DMS53 treated with DMSO at 0.1 percent for 48 hours (cell line): ENCODE results near the gene ZFAND6.
"Not testable (repeated sequence)": the region's sequence is repeated elsewhere in the genome, so short reads cannot be mapped to it uniquely, and the experiment has no call there.

Experiments used
- DNase-seq: peaks from one replicate; lab custom pipeline; 2025; ENCODE audit not compliant: unreplicated experiment; lab: John Stamatoyannopoulos, UW

The ZFAND6 gene

DNA sequence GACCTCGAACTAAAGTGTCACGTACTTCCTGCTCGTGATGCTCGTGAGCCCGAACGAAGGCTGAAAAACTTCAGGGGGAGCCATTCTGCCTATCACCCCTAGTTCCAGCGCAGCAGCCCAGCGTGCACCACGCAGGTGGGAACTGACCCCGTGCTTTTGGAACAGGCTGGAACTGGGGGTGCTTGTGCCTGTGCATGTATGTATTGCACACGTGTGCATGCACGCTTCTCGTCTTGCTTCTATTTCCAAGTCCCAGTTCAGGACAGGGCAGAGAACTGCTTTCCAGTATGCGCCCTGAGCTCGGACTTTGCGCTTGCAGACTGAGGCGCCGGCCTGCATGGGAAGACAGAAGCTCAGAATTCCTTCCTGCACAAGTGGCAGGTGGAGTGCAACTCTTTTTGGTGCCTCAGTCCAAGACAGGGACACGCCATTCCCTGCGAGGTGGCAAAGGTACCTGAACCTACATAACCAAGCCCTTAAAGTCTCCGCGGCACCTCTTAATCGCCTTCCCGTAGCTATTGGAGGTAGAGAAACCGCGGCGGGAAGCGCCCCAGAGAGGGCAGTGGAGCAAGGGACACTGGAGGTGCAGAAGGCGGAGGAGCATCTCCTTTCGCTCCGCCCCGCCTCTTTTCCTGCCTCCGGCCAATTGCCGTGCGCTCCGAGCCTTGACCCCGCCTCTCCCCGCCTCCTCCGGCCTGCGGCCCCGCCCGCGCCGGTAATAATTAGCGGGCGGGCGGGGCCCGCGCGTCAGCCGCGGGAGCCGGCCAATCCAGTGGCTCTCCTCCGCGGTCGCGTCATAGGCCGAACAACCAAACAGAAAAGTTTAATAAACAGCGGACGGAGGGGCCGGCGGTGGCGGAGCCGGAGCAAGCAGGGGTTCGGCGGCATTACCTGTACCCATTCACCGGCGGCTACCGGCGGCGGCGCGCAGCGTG is at the start of gene ZFAND6:
ZFAND6 (plus strand) TSS at position 826 of the 935 bp plus-strand sequence. CDS start 60,669 bp downstream, outside the sequence.
- peak; percentile 81 for DNase-seq

DNA sequence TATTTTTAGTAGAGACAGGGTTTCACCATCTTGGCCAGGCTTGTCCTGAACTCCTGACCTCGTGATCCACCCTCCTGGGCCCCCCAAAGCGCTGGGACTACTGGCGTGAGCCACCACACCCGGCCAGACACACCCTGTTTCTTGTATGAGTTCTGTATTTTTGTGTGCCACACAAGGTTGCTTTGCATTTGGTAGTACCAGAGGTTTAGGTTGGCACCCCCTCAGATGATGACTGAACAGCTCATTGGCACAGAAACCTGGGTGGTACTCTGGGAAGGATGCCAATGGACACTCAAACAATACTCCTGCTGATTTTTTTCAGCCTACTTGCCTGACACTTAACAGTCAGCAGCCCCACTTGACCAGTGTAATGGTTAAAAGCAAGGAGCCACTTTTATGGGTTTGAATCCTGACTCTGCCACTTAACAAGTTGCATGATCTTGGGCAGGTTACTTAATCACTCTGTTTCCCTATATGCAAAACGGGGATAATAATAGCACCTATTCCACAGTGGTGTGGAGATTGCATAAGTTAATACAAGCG is 49.3 kb upstream of the ZFAND6 start:
- DNase-seq, result no peak

DNA sequence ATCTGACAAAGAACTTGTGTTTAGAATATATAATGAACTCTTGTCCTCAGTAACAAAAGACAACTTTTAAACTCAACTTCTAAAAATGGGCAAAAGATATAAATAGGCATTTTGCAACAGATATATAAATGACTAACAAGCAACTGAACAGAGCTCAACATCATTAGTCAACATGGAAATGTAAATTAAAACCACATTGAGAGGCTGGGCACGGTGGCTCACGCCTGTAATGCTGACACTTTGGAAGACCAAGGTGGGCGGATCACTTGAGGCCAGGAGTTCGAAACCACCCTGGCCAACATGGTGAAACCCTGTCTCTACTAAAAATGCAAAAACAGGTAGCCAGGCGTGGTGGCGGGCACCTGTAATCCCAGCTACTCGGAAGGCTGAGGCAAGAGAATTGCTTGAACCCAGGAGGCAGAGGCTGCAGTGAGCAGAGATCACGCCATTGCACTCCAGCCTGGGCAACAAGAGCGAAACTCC is 48.4 kb upstream of the ZFAND6 start:
- DNase-seq, result not testable (repeated sequence)

DNA sequence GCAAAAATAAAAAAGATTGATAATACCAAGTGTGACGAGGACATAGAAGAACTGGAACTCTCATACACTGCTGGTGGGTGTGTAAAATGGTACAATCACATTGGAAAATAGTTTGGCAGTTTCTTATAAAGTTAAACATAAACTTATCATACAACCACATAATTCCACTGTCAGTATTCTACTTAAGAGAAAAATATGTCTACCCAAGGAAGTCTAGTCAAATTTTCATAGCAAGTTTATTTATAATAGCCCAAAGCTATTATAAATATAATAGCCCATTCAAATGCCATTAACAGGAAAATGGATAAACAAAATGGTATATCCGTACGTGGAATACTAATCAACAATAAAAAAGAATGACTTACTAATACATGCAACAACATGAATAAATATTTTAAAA is 47.9 kb upstream of the ZFAND6 start:
- DNase-seq, result no peak

DNA sequence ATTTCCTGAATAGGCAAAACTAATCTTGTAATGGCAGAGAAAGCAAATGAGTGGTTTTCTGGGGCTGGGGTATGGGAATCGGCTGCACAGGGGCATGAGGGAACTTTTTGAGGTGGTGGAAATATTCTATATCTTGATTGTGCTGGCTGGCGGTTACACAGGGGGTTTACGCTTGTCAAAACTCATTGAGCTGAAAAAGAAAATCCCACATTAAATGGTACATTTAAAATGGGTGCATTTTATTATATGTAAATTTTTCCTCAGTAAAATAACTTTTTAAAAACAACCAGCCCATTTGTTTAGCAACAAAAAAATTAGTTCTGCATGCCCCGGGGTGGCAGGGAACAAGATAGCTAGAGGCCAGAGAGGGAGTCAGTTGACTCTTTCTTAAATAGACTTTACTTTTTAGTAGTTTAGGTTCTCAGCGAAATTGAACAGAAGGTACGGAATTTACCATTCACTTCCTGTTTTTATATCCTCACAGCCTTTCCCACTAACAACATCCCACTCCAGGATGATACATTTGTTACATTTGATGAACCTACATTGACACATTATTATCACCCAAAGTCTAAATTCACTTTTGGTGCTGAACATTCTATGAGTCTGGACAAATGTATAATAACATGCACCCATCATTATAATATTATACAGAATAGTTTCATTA is 47.3 kb upstream of the ZFAND6 start:
- DNase-seq, result no peak

DNA sequence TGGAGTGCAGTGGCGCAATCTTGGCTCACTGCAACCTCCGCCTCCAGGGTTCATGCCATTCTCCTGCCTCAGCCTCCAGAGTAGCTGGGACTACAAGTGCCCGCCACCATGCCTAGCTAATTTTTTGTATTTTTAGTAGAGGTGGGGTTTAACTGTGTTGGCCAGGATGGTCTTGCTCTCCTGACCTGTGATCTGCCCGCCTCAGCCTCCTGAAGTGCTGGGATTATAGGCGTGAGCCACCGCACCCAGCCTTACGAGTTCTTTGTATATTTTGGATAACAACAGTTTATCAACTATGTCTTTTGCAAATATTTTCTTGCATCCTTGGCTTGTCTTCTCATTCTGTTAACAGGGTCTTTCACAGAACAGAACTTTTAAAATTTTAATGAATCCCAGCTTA is 45.3 kb upstream of the ZFAND6 start:
- DNase-seq, result not testable (repeated sequence)

DNA sequence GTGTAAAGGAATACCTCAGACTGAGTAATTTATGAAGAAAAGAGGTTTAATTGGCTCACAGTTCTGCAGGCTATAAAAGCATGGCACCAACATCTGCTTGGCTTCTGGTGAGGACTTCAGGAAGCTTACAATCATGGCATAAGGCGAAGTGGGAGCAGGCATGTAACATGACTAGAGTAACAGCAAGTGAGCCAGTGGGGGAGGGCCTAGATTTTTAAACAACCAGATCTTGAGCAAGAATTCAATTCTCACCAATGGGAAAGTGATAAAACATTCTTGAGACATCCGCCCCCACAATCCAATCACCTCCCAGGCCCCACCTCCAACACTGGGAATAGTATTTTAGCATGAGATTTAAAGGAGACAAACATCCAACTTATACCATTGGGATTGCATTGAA is 44.3 kb upstream of the ZFAND6 start:
- no peak for DNase-seq

DNA sequence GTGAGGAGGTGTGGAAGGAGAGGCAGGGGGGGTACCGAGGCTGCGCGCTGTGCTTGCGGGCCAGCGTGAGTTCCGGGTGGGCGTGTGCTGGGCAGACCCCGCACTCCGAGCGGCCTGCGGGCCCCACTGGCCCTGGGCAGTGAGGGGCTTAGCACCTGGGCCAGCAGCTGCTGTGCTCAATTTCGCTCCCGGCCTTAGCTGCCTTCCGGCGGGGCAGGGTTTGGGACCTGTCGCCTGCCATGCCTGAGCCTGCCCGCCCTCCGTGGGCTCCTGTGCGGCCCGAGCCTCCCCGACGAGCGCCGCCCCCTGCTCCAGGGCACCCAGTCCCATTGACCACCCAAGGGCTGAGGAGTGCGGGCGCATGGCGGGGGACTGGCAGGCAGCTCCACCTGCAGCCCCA is 43.0 kb upstream of the ZFAND6 start:
- not testable (repeated sequence) for DNase-seq

DNA sequence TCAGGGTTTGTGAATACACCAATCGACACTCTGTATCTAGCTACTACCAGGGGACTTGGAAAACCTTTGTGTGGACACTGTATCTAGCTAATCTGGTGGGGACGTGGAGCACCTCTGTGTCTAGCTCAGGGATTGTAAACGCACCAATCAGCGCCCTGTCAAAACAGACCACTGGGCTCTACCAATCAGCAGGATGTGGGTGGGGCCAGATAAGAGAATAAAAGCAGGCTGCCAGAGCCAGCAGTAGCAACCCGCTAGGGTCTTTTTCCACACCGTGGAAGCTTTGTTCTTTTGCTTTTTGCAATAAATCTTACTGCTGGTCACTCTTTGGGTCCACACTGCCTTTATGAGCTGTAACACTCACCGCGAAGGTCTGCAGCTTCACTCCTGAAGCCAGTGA is 42.3 kb upstream of the ZFAND6 start:
- DNase-seq, result not testable (repeated sequence)

DNA sequence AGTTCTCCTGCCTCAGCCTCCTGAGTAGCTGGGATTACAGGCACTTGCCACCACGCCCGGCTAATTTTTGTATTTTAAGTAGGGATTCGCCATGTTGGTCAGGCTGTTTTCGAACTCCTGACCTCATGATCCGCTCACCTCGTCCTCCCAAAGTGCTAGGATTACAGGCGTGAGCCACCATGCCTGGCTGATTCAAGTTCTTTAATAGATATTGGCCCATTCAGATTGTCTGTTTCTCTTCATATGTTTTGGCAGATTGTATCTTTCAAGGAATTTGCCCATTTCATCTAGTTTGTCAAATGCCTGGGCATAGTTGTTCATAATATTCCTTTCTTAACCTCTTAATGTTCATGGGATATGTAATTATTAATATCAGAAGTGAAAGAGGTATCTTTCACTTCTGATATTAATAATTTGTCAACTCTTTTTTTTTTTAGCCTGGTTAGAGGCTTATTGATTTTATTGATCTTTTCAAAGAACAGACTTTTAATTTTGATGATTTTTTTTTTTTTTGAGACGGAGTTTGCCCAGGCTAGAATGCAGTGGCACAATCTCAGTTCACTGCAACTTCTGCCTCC is 40.2 kb upstream of the ZFAND6 start:
- DNase-seq, result no peak

DNA sequence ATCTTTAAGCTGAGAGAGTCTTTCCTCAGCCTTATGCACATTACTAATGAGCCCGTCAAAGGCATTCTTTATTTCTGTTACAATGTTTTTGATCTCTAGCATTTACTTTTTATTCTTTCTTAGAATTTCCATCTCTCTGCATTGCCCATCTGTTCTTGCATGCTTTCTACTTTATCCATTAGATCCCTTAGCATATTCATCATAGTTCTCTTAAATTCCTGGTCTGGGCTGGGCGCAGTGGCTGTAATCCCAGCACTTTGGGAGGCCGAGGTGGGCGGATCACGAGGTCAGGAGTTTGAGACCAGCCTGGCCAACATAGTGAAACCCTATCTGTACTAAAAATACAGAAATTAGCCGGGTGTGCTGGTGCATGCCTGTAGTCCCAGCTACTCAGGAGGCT is 39.3 kb upstream of the ZFAND6 start:
- DNase-seq, result not testable (repeated sequence)

DNA sequence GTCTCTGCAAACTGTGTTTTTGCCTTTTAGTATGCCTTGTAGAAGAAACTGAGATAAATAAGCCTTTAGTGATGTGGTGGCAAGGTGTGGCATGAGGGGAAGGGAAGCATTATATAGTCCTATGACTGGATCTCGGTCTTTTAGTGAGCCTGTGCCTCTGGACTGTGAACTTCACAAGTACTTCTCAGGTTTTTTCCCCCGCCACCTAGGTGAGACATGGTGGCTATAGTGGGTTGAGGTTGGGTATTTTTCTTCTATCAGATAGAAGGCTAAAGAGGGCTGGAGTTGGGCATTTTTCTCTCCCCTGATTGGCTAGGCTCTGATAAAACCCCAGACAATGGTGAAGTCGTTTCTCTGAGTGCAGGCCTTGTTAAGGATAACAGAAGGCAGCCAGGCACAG is 38.7 kb upstream of the ZFAND6 start:
- no peak for DNase-seq

DNA sequence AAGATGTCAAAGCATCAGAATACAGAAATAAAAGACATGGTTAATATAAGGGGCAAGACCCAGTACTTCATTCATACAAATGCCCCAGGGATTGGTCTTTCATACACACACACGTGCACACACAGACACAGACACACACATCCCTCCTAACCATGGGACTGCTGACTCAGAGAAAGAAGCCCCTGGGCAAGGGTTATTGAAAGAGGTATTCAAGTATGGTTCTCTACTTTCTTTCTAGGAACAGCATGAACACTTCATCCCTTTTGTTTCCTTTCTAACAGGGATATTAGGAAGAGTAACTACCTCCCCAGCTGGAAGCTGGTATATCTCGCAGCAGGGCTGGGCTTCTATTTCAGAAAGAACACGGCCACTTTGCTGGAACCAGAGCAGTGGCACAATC is 33.2 kb upstream of the ZFAND6 start:
- no peak for DNase-seq

DNA sequence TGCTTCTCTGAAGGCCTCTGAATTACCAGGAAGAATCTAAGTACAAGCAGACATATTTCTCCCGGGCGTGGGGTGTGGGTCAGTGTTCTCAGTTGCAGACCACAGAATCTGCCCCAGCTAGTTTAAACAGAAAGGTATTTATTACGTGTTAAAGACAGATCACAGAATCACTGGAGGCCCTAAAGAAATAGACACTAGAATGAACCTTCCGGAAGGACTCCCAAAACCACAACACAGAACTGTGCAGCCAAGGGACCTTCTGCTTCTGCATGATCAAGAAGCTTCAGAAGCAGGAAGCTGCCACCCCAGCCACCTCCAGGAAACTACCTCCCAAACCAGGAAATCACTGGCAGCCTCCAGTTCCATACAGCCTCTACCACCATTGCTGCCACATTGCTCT is 32.7 kb upstream of the ZFAND6 start:
- DNase-seq, result no peak

DNA sequence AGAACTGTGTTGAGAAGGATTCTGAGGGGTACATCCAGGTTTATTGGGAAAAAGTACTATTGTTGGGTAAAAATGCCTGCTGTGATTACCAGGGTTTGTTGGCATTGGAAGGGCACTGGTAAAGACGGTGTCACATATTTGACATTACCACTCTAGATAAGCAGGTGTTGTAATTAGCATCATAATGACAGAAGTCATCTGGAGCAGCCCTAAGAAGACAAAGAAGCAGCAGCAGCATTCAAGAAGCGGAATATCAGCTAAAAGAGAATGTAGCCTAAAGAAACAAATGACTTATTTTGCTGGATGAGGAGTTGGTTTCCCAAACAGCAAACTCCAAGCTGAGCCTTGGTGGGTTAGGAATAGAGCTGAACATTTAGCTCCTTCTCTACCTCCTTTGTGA is 30.5 kb upstream of the ZFAND6 start:
- DNase-seq, result no peak

DNA sequence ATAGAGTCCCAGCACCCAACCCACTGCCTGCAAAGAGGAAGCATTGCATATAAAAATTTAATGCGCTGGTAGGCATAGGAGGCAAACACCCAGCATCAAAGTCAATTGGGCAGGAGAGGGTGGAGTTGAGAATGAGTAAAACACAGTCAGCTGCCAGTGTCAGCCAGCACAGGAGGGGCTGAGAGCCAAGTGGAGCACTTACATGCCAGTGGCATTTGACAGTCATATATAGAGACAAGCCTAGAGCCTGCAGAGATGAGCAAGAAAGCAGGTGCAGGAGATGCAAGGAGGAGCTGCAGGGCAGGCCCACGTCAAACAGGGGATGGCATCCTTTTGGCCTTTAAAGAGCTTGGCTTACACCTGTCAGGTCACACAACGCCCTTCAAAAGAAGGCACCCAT is 27.6 kb upstream of the ZFAND6 start:
- peak; percentile 3 for DNase-seq

DNA sequence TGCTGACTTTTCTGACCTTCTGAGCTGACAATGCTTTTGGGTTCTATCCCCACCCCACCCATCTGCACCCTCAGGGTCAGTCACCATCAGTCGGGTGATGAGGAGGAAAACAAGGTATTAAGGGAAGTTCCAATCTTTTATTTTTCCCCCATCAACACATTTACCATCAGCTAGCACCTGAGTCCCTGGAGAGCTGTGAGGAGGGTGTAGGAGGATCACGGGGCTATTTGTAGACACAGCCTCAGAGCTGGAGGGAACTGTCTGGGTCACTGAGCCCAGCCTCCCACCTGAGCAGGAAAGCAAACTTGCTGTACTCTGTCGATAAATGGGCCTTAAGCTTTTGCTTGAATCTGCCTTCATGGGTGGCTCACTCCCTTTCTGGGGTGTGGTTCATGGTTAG is 24.8 kb upstream of the ZFAND6 start:
- DNase-seq, result no peak

DNA sequence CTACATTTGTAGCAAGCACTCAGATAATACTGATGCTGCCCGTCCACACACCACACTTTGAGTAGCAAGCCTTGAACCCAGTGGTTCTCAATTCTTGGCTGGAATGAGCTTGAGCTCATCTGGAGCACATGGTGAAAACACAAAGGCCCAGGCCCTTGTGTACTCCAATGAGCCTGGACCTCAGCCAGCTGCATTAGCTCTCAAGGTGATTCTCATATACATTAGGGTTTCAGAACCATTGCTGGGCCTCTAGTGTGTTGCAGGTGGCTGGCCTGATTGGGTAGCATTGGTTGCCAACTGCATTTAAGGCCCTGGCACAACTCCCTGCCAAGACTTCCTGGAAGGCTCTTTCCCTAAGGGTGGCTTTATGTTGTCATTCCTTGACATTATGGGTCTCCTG is 23.4 kb upstream of the ZFAND6 start:
- no peak for DNase-seq

DNA sequence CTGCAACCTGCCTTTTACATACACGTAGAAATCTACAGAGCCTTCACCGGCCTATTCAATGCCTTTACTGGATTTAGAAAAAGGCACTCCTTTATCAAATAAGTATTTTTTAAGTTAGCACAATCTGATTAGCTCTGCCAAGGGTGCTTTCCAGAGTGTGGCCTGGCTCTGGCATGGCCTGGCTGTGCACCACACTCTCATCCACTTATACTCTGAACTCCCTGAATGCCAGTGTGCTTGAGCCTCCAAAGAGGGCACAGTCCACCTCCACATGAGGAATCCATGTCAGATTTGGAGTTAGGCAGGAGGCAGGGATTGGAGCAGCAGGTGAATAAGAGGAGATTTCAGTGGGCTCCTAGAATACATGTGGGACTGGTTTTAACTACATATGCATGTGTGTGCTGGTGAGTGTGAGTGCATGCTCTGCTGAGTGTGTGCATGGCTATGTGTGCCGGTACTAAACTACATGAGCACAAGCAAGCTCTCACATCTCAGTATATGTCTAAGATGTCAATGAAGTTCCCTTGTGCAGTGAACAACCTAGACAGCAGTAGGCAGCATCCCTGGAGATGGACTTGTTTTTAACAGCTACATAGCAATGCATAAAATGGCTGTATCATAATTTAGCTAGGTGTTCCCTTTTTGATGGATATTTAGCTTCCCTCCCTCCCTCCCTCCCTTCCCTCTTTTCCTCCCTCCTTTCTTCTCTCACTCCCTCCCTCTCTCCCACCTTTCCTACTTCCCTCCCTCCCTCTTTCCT is 17.8 kb upstream of the ZFAND6 start:
- DNase-seq, result no peak

DNA sequence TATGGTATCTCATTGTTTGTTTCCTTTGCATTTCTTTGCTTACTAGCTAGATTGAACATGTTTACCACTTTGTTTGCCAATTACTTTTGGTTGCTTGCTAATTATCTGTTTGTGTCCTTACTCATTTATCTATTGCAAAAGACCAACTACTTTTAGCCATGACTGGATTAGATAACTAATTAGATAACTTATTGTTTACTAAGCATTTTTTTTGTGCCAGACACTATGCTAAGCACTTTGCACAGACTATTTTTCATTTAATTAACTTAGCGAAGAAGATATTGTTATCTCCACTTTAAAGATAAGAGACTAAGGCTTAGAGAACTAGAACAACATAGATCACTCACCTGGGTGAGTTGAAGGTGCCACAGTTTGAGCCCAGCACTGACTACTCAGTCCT is 16.9 kb upstream of the ZFAND6 start:
- no peak for DNase-seq

DNA sequence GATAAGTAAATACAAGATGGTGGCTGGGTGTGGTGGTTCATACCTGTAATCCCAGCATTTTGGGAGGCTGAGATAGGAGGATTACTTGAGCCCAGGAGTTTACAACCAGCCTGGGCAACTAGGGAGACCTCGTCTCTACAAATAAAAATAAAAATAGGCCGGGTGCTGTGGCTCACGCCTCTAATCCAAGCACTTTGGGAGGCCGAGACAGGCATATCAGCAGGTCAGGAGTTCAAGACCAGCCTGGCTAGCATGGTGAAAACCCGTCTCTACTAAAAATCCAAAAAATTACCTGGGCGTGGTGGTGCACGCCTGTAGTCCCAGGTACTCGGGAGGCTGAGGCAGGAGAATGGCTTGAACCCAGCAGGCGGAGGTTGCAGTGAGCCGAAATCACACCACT is 14.3 kb upstream of the ZFAND6 start:
- DNase-seq, result not testable (repeated sequence)
